GM13976 (cell line): Measurements from ENCODE around the gene CYB5D1.

ENCODE experiments used
- DNase-seq: peaks from one replicate; pipeline ENCODE4 v3.0.0; 2012; ENCODE audit warnings: low spot score
- in situ Hi-C: fragments of 300-500 bp; cut with MboI; formaldehyde crosslinking; loops from one replicate; pipeline ENCODE4 v1.12.0; 2022; ENCODE audit warnings: low sequenced_read_pairs, mixed read lengths, inconsistent platforms; ENCODE audit not compliant: unreplicated experiment
- TF ChIP-seq, protein P1 (sequence below): IDR thresholded peaks from 2 replicates; pipeline ENCODE4 v1.5.1; 2012; ENCODE audit warnings: borderline replicate concordance, mild to moderate bottlenecking; ENCODE audit not compliant: insufficient read depth; ENCODE audit errors: extremely low read depth, missing control alignments, control extremely low read depth

Gene CYB5D1

DNA sequence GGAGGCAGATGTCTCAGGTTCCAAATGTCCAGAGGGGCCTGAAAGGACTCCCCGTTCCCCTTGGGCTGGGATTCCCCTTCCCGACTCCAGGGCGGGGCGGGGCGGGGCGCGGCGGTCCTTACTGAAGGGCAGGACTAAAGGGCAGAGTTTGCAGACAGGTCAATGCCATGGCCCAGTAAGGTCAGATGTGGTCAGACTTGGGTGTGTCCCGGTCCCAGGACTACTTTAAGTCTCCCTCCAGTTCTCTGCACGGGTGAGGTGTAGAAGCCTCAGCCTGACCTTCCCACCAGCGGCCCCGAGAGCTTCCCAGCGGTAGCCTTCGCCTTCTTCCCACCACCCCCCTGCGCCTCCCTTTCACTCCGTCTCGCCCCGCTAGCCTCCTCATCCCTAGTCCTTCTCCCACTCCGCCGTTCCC, 23.3 kb upstream of the CYB5D1 start:
- no peak for DNase-seq
- TF ChIP-seq, protein P1, sequence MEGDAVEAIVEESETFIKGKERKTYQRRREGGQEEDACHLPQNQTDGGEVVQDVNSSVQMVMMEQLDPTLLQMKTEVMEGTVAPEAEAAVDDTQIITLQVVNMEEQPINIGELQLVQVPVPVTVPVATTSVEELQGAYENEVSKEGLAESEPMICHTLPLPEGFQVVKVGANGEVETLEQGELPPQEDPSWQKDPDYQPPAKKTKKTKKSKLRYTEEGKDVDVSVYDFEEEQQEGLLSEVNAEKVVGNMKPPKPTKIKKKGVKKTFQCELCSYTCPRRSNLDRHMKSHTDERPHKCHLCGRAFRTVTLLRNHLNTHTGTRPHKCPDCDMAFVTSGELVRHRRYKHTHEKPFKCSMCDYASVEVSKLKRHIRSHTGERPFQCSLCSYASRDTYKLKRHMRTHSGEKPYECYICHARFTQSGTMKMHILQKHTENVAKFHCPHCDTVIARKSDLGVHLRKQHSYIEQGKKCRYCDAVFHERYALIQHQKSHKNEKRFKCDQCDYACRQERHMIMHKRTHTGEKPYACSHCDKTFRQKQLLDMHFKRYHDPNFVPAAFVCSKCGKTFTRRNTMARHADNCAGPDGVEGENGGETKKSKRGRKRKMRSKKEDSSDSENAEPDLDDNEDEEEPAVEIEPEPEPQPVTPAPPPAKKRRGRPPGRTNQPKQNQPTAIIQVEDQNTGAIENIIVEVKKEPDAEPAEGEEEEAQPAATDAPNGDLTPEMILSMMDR: no peak

DNA sequence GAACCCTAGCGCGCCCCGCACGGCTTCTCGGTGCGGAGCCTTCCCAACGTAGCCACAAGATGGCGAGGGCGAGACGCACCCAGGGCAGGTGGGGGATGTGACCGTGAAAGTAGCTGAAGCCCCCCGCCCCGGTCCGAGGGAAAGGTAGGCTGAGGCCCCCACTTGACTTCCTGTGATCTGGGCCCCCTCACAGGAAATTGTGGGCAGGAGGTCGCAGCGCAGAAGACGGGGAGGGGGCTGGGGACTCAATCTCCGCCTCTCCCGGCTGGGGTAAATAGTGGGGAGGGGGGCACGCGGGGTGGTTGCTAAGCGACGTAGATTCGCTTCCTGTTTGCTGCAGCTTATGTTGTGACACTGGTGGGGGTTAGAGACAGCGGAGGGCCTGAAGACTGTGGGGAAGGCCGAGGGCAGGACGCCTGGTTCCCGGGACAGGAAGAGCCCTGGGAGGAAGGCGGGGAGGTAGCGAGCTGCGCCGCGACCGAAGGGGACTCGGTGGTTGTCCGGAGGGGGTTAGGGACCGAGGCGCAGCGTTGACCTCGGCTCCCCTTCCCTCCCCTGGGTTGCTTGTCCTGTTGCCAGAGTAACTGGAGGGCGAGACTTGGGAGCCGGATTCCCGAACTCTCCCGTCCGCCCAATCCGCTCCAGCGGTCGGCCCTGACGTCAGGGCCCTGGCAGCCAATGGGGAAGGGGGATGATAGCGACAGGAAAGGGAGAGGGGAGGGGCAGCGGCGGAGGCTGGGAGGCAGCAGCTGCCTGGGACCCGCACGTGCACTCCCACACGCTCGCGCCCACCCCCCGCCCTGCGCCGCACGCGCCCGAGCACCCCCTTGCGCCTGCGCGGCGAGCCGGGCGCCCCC, 22.6 kb upstream of the CYB5D1 start:
- DNase-seq: peak; percentile 93
- TF ChIP-seq, protein P1: peak; percentile 93
- in situ Hi-C loops: no loop called here

More for the DNA sequence above, 23.3 kb upstream of the CYB5D1 start:
- in situ Hi-C loops: no loop called here

- DNase-seq: no peak
- TF ChIP-seq, protein P1: no peak
- in situ Hi-C loops: no loop called here
Measured at GRCh38 chr17:7835814-7836595, 21.8 kb upstream of the CYB5D1 start.

GRCh38 chr17:7836596-7837407, 21.0 kb upstream of the CYB5D1 start:
- in situ Hi-C loops: no loop called here
- TF ChIP-seq, protein P1: no peak
- DNase-seq: no peak

GRCh38 chr17:7837408-7838088, 20.3 kb upstream of the CYB5D1 start:
- in situ Hi-C loops: no loop called here
- no peak for DNase-seq
- TF ChIP-seq, protein P1: no peak
